ENCODE data around the gene GABRG3. TPM values are rescaled to one million over a fixed set of nuclear protein-coding genes. Genes with fewer than 3 reads are reported as not detected.

The GABRG3 gene
- total and polyA plus RNA-seq, 2 donors (not counting 3 experiments of a cell fraction or from before 2014, with no cell fraction given), result not detected

DNA sequence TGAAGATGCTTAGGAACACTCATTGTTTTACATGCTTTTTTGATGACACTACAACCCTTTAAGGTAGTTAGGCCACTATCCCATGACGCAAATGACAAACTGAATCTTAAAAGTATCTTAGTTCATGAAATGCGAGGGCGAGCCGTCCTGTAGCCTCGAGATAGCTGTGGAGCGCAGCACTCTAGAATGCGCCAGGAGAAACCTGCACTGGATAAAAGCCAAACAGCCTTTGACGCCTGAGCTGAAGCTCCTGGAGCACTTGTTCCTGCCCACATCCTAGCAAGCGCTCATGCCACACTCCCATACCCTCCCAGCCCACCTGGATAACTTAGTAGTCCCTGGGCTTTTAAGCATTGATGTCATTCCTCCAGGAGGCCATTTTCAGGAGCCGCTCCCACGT, 516.9 kb downstream of the GABRG3 start:
- DNase-seq (ENCODE audit: low read depth, low spot score) (no peak), FAIRE-seq (no peak)
- Histone ChIP-seq H3K4me1 (ENCODE audit: control insufficient read depth, extremely low read depth, insufficient read depth, low read length) (no peaks in the 10 kb centered on the region), H3K9me1 (replicated peaks; ENCODE audit: control insufficient read depth, extremely low read depth, insufficient read depth, low read length) (no peaks in the 10 kb centered on the region), H3K27ac (ENCODE audit: insufficient read depth, low read depth, low read length) (no peak overlapping the region), H3K4me3 (replicated peaks in 1 of 3; ENCODE audit: insufficient read depth in 1 of 3, low read depth in 1 of 3, low read length in 3 of 3) (no peak overlapping the region), H3K9ac (replicated peaks; ENCODE audit: extremely low read depth, insufficient read depth, low read length) (no peak overlapping the region), H3K27me3 (ENCODE audit: control insufficient read depth in 2 of 2, insufficient read depth in 2 of 2, low read length in 2 of 2) (no peaks in the 10 kb centered on the region), H3K9me3 (replicated peaks; ENCODE audit: control insufficient read depth, insufficient read depth, low read length) (no peaks in the 10 kb centered on the region), H3K36me3 (ENCODE audit: control insufficient read depth in 2 of 2, extremely low read depth in 1 of 2, insufficient read depth in 2 of 2, low read length in 2 of 2) (no peaks in the 10 kb centered on the region), H2AFZ (ENCODE audit: low read depth, low read length) (no peak overlapping the region), H4K20me1 (replicated peaks; ENCODE audit: control insufficient read depth, extremely low read depth, insufficient read depth, low read length) (no peaks in the 10 kb centered on the region), H3K79me2 (ENCODE audit: control insufficient read depth, insufficient read depth, low read length) (no peaks in the 10 kb centered on the region), H3K4me2 (ENCODE audit: insufficient read depth, low read length) (no peak overlapping the region)
- dilution Hi-C loops (cut with MboI; ENCODE audit: extremely low pct_ligation_motif_present, low sequenced_read_pairs), result no loop called here
- no peak for TF ChIP-seq POLR2AphosphoS5 (IDR thresholded peaks at IDR 0.05; ENCODE audit: insufficient read depth, low read depth, low read length)
- TF ChIP-seq JUN (IDR thresholded peaks at IDR 0.05; ENCODE audit: borderline replicate concordance, insufficient read depth, insufficient read length, low read depth), result no peak
- TF ChIP-seq, protein P1, sequence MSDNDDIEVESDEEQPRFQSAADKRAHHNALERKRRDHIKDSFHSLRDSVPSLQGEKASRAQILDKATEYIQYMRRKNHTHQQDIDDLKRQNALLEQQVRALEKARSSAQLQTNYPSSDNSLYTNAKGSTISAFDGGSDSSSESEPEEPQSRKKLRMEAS (IDR thresholded peaks at IDR 0.05; ENCODE audit: insufficient read depth, insufficient read length), result no peak
- intact Hi-C loops (cut with micrococcal nuclease), result no loop called here
- CTCF ChIA-PET, result no interaction called here
- no TSS peak for BruUV-seq (replicated peaks)
- POLR2A ChIA-PET, result no interaction called here

DNA sequence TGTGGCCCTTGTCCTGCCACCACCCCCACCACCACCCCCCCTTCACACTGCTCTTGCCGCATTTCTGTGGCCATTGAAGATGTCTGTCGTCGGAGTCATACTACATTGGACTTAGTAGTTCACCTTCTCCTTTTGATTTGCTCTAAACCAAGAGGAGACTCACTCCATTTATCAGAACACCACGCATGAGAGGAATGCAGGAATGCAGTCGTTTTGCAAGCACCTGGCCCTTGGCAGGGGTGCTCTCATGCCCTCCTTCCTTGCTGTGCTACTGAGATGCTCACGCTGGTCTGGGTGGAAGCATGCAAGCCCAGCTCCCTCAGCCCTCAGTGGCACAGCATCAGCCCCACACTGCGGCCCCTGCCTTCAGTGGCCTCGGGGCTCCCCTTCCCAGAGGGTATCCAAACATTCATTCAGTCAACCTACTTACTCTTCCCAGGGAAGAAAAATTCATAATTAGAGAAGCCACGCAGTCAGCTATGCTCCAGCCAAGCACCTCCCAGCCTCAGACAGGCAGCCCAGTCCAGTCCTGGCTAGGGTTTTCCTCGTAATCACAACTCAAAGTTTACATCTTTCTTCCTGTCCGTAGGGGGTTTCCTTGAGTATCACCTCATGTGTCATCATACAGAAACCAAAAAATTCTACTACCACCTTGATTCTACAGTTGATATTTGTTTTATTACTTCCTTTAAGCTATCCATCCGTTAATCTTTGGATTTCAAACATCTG, 520.0 kb downstream of the GABRG3 start:
- ChIA-PET POLR2A (no interaction called here), CTCF (no interaction called here)
- no peak overlapping the region for H2AFZ ChIP-seq (ENCODE audit: low read depth, low read length)
- H3K9me3 ChIP-seq (replicated peaks; ENCODE audit: control insufficient read depth, insufficient read depth, low read length), result no peaks in the 10 kb centered on the region
- no peak overlapping the region for H3K27ac ChIP-seq (ENCODE audit: insufficient read depth, low read depth, low read length)
- H3K4me3 ChIP-seq (replicated peaks in 1 of 3; ENCODE audit: insufficient read depth in 1 of 3, low read depth in 1 of 3, low read length in 3 of 3), result no peak overlapping the region
- no peaks in the 10 kb centered on the region for H3K4me1 ChIP-seq (ENCODE audit: control insufficient read depth, extremely low read depth, insufficient read depth, low read length)
- intact Hi-C loops (cut with micrococcal nuclease) (no loop called here), dilution Hi-C loops (cut with MboI; ENCODE audit: extremely low pct_ligation_motif_present, low sequenced_read_pairs) (no loop called here)
- H3K36me3 ChIP-seq (ENCODE audit: control insufficient read depth in 2 of 2, extremely low read depth in 1 of 2, insufficient read depth in 2 of 2, low read length in 2 of 2), result no peaks in the 10 kb centered on the region
- no peak for FAIRE-seq
- H3K9me1 ChIP-seq (replicated peaks; ENCODE audit: control insufficient read depth, extremely low read depth, insufficient read depth, low read length), result no peaks in the 10 kb centered on the region
- H4K20me1 ChIP-seq (replicated peaks; ENCODE audit: control insufficient read depth, extremely low read depth, insufficient read depth, low read length), result no peaks in the 10 kb centered on the region
- no peak overlapping the region for H3K9ac ChIP-seq (replicated peaks; ENCODE audit: extremely low read depth, insufficient read depth, low read length)
- BruUV-seq (replicated peaks), result no TSS peak
- H3K27me3 ChIP-seq (ENCODE audit: control insufficient read depth in 2 of 2, insufficient read depth in 2 of 2, low read length in 2 of 2), result no peaks in the 10 kb centered on the region
- H3K4me2 ChIP-seq (ENCODE audit: insufficient read depth, low read length), result no peak overlapping the region
- TF ChIP-seq, protein P1 (IDR thresholded peaks at IDR 0.05; ENCODE audit: insufficient read depth, insufficient read length), result no peak
- TF ChIP-seq FOS (IDR thresholded peaks at IDR 0.05; ENCODE audit: borderline replicate concordance, insufficient read depth, low read length) (no peak), MYC (IDR thresholded peaks at IDR 0.05; ENCODE audit: low read depth, low read length) (no peak), EZH2 (IDR thresholded peaks at IDR 0.05; ENCODE audit: borderline replicate concordance, low read depth, low read length, severe bottlenecking) (no peak), POLR2AphosphoS5 (IDR thresholded peaks at IDR 0.05; ENCODE audit: insufficient read depth, low read depth, low read length) (no peak), JUN (IDR thresholded peaks at IDR 0.05; ENCODE audit: borderline replicate concordance, insufficient read depth, insufficient read length, low read depth) (no peak), GATA2 (IDR thresholded peaks at IDR 0.05; ENCODE audit: insufficient read depth, insufficient read length, low read depth, low read length) (no peak), POLR2A (IDR thresholded peaks at IDR 0.05; ENCODE audit: low read depth, low read length) (no peak)
- TF ChIP-seq, protein P2, sequence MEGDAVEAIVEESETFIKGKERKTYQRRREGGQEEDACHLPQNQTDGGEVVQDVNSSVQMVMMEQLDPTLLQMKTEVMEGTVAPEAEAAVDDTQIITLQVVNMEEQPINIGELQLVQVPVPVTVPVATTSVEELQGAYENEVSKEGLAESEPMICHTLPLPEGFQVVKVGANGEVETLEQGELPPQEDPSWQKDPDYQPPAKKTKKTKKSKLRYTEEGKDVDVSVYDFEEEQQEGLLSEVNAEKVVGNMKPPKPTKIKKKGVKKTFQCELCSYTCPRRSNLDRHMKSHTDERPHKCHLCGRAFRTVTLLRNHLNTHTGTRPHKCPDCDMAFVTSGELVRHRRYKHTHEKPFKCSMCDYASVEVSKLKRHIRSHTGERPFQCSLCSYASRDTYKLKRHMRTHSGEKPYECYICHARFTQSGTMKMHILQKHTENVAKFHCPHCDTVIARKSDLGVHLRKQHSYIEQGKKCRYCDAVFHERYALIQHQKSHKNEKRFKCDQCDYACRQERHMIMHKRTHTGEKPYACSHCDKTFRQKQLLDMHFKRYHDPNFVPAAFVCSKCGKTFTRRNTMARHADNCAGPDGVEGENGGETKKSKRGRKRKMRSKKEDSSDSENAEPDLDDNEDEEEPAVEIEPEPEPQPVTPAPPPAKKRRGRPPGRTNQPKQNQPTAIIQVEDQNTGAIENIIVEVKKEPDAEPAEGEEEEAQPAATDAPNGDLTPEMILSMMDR (IDR thresholded peaks at IDR 0.05; ENCODE audit: extremely low read depth in 1 of 2, insufficient read depth in 1 of 2, low read depth in 1 of 2, low read length in 2 of 2), result no peak
- DNase-seq (ENCODE audit: low read depth, low spot score), result no peak
- H3K79me2 ChIP-seq (ENCODE audit: control insufficient read depth, insufficient read depth, low read length), result no peaks in the 10 kb centered on the region

Data from endothelial cell of umbilical vein (primary cell).